Glutamatergic neuron (in vitro differentiated cells): ENCODE results near the gene GALNT6. TPM values are rescaled to one million over a fixed set of nuclear protein-coding genes. Genes with fewer than 3 reads are reported as not detected.
A peak's percentile ranks its signal among the peaks of the same experiment; 100 is the strongest.

Source experiments
- DNase-seq: peaks from one replicate; pipeline ENCODE4 v3.0.0; 2022
- H3K27ac Mint-ChIP-seq: one replicate; pipeline ENCODE4 v1.8.0; 2020; ENCODE audit warnings: mild to moderate bottlenecking, mixed read lengths, inconsistent platforms; ENCODE audit not compliant: unreplicated experiment
- H3K27me3 Mint-ChIP-seq: one replicate; pipeline ENCODE4 v1.8.0; 2020; ENCODE audit warnings: mild to moderate bottlenecking, moderate library complexity, mixed read lengths, inconsistent platforms; ENCODE audit not compliant: unreplicated experiment
- H3K36me3 Mint-ChIP-seq: one replicate; pipeline ENCODE4 v1.8.0; 2020; ENCODE audit warnings: mild to moderate bottlenecking, mixed read lengths, inconsistent platforms; ENCODE audit not compliant: unreplicated experiment
- H3K4me1 Mint-ChIP-seq: one replicate; pipeline ENCODE4 v1.8.0; 2020; ENCODE audit warnings: mild to moderate bottlenecking, low read depth, mixed read lengths, inconsistent platforms; ENCODE audit not compliant: unreplicated experiment
- H3K4me3 Mint-ChIP-seq: one replicate; pipeline ENCODE4 v1.8.0; 2020; ENCODE audit warnings: mild to moderate bottlenecking, mixed read lengths, inconsistent platforms; ENCODE audit not compliant: unreplicated experiment
- H3K9me3 Mint-ChIP-seq: one replicate; pipeline ENCODE4 v1.8.0; 2020; ENCODE audit warnings: mild to moderate bottlenecking, moderate library complexity, mixed read lengths, inconsistent platforms; ENCODE audit not compliant: unreplicated experiment
- total RNA-seq: library from RNA; stranded (reverse); fragmentation: NEBNext Ultra II Directional; extraction: Animal tissue kit (Norgen Biotek cat#: 25700); gene quantifications from one replicate; pipeline ENCODE4 v1.2.1, GENCODE V29; 2021; ENCODE audit not compliant: unreplicated experiment
- TF ChIP-seq, protein P1 (sequence below): fragments of 200-600 bp; sonication (generic); IDR thresholded peaks from one replicate; pipeline ENCODE4 v1.5.0; 2021; ENCODE audit not compliant: partially characterized antibody, unreplicated experiment

GALNT6 gene
- total RNA-seq, 1 donor from 2014 or later: 0.39 TPM

DNA sequence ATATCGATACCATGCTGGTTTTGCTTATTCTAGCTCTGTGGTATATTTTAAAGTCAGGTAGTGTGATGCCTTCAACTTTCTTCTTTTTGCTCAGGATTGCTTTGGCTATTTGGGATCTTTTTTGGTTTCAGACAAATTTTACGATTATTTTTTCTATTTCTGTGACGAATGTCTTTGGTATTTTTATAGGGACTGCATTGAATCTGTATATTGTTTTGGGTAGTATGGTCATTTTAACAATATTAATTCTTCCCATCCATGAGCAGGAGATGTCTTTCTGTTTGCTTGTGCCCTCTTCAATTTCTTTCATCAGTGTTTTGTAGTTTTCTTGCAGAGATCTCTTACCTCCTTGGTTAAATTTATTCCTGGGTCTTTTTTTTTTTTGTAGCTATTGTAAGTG lies 22.6 kb upstream of the GALNT6 start:
- no peak for DNase-seq
- Mint-ChIP-seq H3K36me3 (no peaks in the 10 kb centered on the region), H3K27ac (no peak overlapping the region), H3K9me3 (no peaks in the 10 kb centered on the region), H3K4me3 (peak overlapping the region; percentile 20), H3K4me1 (no peaks in the 10 kb centered on the region), H3K27me3 (no peaks in the 10 kb centered on the region)
- TF ChIP-seq, protein P1, sequence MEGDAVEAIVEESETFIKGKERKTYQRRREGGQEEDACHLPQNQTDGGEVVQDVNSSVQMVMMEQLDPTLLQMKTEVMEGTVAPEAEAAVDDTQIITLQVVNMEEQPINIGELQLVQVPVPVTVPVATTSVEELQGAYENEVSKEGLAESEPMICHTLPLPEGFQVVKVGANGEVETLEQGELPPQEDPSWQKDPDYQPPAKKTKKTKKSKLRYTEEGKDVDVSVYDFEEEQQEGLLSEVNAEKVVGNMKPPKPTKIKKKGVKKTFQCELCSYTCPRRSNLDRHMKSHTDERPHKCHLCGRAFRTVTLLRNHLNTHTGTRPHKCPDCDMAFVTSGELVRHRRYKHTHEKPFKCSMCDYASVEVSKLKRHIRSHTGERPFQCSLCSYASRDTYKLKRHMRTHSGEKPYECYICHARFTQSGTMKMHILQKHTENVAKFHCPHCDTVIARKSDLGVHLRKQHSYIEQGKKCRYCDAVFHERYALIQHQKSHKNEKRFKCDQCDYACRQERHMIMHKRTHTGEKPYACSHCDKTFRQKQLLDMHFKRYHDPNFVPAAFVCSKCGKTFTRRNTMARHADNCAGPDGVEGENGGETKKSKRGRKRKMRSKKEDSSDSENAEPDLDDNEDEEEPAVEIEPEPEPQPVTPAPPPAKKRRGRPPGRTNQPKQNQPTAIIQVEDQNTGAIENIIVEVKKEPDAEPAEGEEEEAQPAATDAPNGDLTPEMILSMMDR: no peak

DNA sequence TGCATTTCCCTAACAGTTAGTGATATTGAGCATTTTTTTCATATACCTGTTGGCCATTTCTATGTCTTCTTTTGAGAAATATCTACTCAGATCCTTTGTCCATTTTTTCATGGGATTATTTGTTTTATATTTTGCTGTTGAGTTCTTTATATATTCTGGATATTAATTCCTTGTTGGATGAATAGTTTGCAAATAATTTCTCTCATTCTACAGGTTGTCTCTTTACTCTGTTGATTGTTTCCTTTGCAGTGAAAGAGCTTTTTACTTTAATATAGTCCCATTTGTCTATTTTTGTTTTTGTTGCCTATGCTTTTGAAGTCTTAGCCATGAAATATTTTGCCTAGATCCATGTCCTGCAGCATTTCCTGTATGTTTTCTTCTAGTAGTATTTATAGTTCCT lies 21.9 kb upstream of the GALNT6 start:
- H3K27ac Mint-ChIP-seq: no peak overlapping the region
- H3K4me3 Mint-ChIP-seq: no peak overlapping the region
- TF ChIP-seq, protein P1: no peak
- no peaks in the 10 kb centered on the region for H3K27me3 Mint-ChIP-seq
- H3K9me3 Mint-ChIP-seq: no peaks in the 10 kb centered on the region
- DNase-seq: no peak
- H3K36me3 Mint-ChIP-seq: no peaks in the 10 kb centered on the region
- no peaks in the 10 kb centered on the region for H3K4me1 Mint-ChIP-seq

DNA sequence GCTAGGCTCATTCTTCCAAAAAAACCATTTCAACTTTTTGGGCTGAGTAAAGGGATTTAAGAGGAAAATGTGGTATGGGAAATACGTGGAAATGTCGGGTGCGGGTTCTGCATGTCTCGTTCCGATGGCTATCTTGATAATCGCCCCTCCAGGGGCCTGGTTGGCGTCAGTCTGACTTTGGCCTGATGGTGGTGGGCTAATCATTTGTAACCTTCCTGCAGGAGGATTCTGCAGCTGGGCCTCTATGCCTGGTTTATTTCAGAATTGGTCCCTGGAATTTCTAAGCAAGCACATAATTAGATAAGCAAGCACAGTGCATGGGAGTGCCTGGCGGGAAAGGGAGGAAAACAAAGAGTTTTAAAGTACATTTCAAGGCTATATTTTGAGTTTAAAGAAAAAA lies 18.6 kb upstream of the GALNT6 start:
- peaks cover under 1% of the 10 kb centered on the region for H3K9me3 Mint-ChIP-seq
- H3K27me3 Mint-ChIP-seq: peaks cover 4% of the 10 kb centered on the region
- TF ChIP-seq, protein P1: no peak
- H3K4me3 Mint-ChIP-seq: no peak overlapping the region
- DNase-seq: no peak
- no peaks in the 10 kb centered on the region for H3K36me3 Mint-ChIP-seq
- H3K4me1 Mint-ChIP-seq: peaks cover 2% of the 10 kb centered on the region
- no peak overlapping the region for H3K27ac Mint-ChIP-seq

DNA sequence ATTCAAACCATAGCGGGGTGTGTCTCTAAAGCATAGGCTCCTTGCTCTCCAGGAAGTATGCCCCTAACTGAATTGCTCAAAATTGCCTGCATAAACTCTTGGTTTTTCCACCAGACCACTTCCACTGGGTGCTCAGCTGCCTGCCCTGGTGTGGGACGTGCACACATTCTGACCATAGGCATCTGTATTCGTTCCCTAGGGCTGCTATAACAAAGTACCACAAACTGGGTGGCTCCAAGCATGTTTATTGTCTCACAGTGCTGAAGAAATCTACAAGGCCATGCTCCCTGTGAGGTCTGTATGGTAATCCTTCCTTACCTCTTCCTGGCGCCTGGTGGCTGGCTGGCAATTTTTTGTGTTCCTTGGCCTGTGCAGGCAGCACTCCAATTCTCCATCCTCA lies 16.4 kb upstream of the GALNT6 start:
- no peaks in the 10 kb centered on the region for H3K36me3 Mint-ChIP-seq
- peaks cover 2% of the 10 kb centered on the region for H3K4me1 Mint-ChIP-seq
- no peak for DNase-seq
- TF ChIP-seq, protein P1: no peak
- no peak overlapping the region for H3K27ac Mint-ChIP-seq
- H3K27me3 Mint-ChIP-seq: peaks cover 4% of the 10 kb centered on the region
- no peak overlapping the region for H3K4me3 Mint-ChIP-seq
- peaks cover 2% of the 10 kb centered on the region for H3K9me3 Mint-ChIP-seq

DNA sequence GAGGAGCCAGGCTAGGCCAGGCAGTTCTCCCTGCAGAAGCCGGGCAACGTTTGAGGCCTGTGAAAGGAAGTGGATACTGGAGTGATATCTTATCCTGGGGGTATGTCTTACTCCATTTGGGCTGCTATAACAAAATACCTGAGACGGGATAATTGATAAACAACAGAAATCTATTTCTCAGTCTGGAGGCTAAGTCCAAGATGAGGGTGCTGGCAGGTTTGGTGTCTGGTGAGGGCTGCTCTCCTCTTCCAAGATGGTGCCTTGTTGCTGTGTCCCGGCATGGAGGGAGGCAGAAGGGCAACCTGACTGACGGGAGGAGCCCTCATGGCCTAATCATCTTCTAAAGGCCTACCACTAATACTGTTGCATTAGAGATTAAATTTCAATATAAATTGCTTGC lies 15.7 kb upstream of the GALNT6 start:
- Mint-ChIP-seq H3K36me3 (no peaks in the 10 kb centered on the region), H3K27ac (no peak overlapping the region), H3K9me3 (peaks cover 2% of the 10 kb centered on the region), H3K4me3 (no peak overlapping the region), H3K27me3 (peaks cover 4% of the 10 kb centered on the region), H3K4me1 (peaks cover 2% of the 10 kb centered on the region)
- TF ChIP-seq, protein P1: no peak
- no peak for DNase-seq
